RCC 7860 (cell line): Measurements from ENCODE around the gene ABLIM2.

Experiments used
- DNase-seq: peaks from one replicate; pipeline ENCODE4 v3.0.0-alpha.2; 2015; ENCODE audit warnings: low spot score
- FAIRE-seq: peaks from 2 replicates; lab custom pipeline; 2012; peaks lifted over from hg19 to GRCh38; lab: Jason Lieb, UNC

Gene ABLIM2

DNA sequence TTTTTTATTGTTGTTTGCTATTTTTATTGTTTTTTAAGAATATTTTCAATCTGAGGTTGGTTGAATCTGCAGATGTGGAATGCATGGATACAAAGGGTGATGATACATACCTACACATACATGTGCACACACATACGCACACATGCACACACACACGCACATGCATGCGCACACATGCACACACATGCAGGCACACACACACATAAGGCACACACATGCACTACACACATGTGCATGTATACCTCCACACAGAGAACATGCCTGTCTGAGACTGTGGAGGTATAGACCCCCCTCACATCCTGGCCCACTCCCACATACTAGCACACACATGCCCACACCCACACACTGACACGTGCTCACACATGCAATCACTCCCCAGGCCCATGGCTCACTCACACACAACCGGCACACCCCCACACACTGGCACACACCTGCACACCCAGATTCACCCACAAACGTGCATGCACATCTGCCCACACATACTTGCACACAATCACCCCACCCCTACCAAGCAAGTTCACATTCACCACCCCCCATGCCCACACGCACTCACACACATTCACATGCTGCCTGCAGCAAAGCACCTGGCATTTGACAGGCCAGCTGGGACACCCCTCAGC lies 121.4 kb downstream of the ABLIM2 start:
- DNase-seq, result no peak
- no peak for FAIRE-seq

DNA sequence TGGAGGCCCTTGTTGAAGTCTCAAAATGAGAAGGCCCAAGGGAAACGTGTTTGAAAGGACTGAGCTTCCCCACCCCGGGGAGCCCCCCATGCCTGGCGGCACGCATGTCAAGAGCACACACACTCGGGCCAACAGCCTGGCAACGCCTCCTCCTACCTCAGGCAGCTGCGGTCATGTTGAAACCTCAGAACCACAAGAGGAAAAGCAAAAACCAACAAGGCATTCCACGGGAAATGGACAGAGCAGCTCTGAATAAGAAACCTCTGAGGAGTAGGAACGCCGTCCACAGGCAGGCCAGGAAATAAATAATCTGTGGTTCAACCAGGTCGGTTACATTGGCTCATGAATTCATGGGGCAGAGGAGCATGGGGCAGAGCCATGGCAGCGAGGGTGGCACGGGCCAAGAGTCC lies 123.2 kb downstream of the ABLIM2 start:
- FAIRE-seq (peak; percentile 81), DNase-seq (peak; percentile 73)

DNA sequence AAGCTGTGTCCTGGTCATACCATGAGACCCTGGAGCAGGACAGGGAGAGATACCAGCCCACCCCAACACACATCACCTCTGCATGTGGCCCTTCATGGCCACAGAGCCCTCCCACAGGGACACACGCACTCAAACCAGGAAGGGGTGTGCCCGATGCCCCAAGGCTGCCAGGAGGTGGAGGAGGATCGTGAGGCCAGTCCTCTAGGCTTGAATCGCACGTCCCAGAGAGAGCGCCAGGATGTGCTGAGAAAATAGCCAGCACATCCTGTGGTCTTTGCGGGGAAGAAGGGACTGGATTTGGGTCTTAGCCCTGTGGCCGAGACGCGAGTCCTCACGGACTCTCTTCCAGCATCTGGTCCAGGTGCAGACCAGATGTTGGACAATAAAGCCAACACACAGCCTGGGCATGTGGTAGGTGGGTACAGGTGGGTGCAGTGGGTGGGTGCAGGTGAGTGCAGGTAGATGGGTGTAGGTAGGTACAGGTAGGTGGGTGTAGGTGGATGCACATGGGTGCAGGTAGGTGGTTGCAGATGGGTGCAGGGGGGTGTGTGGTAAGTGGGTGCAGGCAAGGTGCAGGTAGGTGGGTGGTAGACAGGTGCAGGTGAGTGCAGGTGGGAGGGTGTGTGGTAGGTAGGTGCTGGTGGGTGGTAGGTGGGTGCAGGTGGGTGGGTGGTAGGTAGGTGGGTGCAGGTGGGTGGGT lies 124.6 kb downstream of the ABLIM2 start:
- DNase-seq (no peak), FAIRE-seq (no peak)

DNA sequence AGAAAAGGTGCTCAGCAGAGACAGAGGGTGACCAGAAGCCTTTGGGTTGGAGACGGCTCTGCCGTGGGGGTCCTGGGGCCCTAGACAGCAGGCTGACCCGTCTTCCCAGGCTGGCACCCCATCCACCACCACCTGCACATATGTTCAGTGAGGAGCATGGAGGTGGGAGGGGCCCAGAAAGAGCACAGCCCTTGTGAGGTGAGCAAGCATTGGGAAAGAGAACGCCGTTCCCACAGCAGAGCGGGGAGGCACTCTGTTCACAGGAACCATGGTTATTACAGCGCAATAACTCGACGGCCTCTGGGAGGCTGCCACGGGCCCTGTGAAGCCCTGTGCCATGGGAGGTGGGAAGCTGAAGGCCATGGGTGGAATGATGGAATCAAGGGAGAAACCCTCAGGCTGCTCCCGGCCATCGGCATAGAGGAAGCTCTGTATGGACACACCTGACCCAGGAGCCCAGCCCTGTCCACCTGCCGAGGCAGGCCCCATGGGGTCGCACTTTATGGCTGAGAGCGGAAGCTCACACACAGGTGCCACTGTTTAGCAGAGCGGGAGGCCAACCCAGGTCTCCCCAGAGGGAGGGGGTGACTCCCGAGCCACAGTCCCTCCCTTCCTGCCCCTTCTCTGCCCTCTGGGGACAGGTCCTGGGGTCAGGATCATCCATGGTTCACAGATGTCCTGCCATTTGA lies 125.4 kb downstream of the ABLIM2 start:
- DNase-seq, result no peak
- FAIRE-seq, result no peak

DNA sequence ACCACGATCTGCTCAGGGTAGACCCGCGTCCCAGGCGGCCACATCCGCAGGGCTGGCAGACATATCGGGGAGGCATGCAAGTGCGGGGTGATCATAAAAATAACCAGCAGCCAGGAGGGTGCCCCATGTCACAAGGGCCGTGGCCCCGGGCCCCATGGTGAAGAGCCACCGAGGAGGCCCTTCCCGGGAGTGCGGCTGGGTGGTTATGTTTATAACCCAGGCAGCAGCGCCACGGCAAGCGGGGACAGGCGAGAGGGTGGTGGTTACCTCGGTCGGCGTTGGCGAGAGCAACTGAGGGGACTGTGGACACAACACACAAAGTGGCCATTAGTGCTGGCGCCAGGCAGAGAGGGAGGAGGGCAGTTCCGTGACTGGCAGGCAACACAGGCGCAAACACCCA lies 126.2 kb downstream of the ABLIM2 start:
- no peak for FAIRE-seq
- no peak for DNase-seq

DNA sequence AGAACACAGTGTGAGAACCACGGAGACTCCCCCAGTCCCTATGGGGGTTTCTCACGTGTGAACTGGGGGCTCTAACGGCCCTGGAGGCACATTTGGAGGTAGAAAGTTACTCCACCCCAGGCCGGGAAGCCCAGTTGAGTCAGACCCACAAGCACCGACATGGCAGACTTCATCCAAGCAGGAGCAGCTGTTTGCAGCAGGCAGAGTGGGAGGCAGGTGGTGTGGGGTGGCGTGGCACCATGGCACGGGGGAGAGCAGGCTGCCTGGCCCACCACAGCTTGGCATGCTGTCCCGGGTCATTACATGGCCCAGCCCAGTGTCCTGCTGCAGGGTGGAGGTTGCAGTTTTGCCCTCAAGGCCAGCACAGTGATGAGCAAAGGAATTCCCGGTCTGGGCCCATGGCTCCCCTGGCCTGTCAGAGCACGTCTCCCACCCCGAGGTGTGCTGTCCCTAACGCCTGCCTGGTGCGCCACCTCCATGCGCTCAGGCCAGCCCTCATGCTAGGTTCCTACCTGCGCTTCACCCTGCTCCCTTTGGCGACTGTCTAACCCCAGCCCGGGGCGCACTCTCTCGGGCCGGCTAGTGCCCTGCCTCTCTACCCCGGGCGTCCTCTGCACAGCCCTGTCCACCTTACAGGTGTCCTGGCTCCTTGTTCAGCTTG lies 128.4 kb downstream of the ABLIM2 start:
- FAIRE-seq, result no peak
- DNase-seq, result no peak

DNA sequence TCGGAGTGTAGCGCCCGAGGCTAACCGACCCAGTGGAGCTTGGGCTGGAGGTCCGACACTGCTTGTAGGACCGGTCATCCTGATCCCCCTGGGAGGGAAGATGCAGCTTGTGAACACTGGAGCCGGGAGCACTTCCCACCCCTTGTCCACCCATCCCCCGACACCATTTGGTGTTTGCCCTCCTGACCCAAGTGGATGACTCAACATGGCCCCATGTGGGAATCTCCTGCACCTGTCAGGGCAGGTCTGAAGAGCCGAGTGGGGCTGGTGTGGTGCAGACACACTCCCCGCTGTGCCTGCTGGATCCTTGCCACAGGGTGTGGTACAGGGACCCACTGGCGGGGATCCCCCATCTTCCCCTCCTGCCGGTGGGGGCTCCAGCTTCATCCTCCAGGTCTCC lies 128.9 kb downstream of the ABLIM2 start:
- DNase-seq (no peak), FAIRE-seq (no peak)

DNA sequence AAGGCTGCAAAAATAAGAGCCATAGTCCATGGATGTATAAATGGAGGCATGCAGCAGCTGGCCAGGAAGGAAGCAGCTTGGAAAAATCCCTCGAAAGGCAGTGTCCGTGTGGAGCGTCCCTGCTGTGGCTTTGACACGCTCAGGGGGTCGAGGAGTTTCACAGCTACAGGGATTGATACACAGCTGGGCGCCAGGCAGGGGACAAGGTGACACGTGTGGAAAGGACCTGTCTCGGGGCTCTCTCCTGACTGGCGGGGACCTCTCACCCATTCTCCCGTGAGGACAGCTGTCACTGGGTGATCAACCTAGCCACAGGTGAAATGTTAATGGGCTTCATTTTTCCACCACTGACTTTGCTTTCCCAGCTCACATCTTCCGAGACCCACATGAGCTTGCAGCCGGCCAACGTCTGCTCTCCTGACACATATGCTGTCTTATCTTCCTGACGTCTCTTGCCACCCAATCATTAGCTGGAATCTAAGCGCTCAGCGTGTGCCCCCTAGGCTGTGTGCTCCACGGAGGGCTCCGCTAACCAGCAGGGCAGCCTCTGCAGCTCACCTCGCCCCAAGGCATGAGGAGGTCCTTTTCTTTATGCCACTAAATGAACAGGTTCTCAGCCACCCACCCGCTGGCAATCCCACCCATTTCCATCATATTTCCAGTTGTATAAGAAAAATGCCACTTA lies 129.6 kb downstream of the ABLIM2 start:
- FAIRE-seq, result no peak
- no peak for DNase-seq

DNA sequence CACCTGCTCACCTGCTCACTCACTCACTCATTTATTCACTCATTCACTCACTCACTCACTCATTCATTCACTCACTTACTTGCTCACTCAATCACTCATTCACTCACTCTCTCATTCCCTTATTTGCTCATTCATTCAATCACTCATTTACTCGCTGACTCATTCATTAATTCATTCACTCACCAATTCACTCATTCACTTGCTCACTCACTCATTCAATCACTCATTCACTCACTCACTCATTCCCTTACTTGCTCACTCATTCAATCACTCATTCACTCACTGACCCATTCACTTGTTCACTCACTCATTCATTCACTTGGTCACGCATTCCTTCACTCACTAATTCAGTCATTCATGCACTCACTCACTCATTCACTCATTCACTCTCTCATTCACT lies 130.2 kb downstream of the ABLIM2 start:
- DNase-seq (no peak), FAIRE-seq (no peak)

DNA sequence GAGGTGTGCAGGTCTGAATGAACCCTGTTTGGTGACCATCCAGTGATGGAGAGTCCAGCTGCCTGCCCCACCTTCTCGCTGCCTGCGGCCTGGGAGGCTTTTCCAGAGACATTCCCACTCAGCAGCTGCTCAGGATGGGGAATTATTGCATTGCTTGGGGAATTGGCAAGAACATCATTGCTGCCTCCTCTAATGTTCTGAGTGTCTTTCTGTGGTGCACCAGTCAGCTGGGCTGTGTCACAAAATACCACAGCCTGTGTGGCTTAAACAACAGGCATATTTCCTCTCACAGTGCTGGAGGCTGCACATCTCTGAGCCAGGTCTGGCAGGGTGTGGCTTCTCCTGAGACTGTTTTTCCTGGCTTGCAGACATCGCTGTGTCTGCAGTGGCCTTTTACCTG lies 132.2 kb downstream of the ABLIM2 start:
- no peak for DNase-seq
- no peak for FAIRE-seq

DNA sequence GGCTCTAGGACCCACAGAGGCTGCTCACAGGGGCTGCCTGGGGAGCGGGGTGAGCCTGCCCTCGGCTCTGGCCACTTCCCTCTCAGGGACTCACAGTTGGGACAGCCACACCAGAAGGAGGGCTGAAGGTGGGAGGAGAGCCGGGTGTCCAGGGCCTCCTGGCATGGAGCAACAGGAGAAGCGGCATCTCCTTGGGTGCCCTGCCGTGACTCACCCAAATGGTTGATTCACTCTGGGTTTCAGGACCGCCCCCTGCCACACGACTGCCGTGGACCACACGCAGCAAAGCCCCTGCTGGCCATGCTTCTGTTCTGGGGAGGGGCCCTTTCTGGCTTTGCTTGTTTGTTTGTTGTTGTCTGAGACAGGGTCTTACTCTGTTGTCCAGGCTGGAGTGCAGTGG lies 132.9 kb downstream of the ABLIM2 start:
- no peak for FAIRE-seq
- DNase-seq, result no peak

DNA sequence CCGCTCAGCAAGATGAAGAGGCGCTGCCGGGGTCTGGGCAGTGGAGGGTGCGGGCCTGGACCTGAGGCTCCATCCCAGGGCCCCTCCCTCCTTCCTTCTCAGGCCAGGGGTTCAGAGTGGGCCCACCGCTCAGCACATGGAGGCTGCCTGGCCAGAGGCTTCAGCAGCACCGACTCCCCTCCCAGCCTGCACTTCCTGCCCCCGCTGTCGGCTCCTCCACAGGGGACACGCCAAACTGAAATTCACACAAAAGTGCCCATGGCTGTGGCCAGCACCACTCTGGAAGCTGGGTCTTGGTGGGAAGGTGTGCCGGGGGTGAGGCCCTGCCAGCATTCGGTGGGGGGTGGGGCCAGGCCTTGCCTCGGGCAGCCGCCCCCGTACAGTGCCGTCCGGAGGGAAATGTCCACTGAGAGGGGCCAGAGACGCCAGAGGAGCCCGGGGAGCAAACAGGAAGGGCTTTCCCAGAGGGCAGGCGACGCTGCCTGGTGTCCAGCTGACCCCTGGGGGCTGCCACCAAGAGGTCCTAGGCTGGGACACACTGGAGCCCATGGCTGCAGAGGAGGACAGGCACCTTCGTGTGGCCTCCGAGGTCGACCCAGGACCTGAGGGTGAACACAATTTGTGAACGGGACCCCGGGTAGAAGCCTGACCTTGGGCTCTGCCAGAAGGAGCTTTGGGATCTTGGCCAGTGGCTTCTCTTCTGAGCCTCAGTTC lies 134.4 kb downstream of the ABLIM2 start:
- FAIRE-seq (no peak), DNase-seq (no peak)

DNA sequence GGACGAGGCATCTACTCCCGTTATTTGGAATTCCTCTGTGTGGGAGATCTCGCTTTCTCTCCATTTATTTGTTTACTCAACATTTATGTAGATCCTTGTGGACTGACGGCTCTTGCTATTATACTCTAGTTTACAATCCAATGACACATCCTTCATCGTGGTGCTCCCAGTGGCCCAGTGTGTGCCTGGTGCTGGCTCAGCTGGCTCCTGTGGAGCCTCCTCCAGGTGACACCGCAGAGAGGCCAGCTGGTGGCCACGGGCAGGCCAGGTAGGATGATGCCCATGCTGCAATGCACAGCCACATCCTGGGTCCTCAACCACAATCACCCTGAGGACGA lies 134.9 kb downstream of the ABLIM2 start:
- DNase-seq, result no peak
- FAIRE-seq, result no peak

DNA sequence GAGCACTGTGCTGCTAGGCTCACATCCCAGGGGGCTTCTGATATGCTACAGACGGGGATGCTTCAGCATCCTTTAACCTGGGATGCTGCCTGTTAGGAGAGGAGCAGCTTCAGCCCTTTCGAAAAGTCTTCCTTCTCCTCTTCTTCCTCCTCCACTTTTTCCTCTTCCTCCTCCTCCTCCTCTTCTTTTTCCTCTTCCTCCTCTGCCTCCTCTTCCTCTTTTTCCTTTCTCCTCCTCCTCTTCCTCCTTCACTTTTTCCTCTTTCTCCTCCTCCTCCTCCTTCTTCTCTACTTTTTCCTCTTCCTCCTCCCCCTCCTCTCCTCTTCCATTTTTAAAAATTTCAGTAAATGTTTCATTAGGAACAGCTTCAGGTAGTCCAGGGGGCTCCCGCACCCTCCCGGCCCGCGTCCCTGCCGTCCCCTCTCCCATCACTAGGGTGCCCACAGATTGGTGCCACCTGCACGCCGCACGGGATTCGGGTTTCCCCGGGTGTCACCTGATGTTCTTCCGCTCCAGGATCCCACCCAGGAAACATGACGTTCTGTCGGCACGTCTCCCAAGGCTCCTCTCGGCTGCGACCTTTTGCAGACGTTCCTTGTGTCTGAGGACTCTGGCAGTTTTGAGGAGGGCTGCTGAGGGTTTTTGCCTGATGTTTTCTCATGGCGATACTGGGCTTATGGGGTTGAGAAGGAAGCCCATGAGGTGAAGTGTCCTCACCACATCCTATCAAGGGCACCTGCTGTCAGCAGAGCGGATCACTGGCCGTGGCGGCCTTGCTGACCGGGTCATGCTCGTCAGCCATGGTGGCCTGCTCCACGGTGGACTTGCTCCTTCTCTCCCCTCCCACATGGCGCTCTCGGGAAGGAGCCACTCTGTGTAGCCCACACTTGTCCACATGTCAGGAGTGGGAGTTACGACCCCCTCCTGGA lies 135.6 kb downstream of the ABLIM2 start:
- FAIRE-seq (no peak), DNase-seq (no peak)

DNA sequence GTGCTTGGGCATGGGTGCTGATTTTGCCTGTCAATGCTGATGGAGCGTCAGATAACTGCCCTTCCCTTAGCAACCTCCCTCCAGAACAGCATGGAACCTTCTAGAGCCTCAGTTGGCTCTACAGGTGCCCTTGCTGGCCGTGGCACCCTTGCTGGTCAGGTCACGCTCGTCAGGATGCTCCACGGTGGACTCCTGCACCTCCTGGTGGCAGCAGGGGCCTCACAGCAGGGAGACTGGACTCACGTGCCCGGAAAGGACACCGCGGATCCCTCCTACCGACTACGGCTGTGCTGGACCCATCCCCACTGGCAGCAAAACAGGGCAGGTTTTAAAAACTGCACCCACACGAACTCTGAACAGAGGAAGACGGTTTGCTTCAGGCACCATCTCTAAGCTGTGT lies 136.8 kb downstream of the ABLIM2 start:
- DNase-seq, result no peak
- FAIRE-seq, result no peak

DNA sequence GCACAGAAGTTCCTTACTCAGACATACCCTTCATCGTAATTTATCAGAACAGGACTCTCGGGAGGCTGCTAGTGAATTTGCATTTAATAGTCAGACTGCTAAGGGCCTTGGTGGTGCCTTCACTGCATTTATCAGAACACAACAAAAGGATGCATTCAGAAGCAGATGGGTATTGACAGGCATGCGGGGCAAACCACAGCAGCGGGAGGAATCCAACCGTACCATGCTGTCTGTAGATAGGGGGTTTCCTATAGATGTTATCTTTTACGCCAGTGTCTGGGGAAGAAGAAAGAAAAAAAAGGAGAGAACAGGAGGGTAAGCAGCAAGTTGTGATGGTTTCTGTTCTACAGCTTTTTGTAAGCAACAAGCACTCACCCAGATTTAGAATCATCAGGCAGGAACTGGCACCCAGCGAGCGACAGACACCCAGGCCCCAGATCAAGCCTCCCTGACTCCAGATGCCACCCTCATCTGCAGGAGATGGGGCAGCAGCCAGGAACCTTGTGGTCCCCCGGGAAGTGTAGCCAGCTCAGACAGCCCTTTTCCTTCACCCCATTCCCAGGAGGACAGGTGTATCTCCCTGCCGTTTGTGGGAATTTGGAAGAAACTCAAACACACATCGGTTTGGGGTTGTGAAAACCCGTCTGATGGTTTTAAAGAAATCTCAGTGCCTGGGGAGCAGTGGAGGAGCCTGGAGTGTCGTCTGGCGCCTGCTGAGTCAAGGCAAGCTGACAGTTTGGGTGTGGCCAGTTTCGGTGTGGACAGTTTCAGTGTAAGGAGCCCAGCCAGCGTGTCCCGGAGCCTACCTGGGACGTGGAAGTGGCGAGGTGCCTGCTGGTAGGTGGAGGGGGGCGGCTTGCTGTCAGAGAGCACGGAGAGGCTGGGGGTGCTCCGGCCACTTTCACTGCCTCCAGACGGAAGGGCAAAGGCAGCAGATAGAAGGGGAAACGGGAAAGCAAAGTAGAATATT lies 138.9 kb downstream of the ABLIM2 start:
- DNase-seq (no peak), FAIRE-seq (no peak)

DNA sequence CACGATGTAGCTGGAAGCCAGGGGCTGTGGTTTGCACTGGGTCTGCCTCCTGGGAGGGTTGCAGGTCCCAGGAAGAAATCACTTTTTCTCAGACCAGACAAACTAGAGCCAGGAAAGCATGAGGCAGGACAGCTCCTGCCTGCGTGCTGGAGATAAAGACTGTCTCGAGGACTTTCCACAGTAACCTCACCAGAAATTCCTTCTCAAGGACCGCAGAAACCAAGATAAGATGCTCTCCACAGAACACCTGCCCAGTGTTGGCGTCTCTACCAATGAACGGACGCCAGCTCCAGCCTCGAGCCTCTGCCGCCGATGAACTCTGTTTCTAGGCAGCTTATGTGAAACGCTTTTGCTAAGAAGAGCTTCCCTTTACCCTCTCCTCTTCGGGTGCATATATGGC lies 142.1 kb downstream of the ABLIM2 start:
- DNase-seq, result no peak
- FAIRE-seq, result no peak

DNA sequence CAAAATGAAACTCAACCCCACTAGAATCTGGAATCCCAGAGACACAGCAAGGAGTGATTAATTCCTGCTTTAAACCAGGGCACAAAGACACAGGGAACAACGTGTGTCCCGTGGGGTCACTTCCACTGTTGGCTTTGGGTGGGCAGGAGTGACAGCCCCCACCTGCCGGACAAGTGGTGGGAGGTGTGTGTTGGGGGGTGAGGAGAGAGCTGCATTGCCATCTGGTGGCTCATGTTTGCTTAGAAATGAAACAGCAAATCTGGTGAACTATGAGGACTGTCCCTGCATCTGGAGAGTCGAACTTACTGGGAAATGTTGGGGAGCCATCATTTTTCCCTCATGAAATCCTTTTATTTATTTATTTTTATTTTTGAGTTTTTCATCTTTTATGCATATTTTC lies 143.1 kb downstream of the ABLIM2 start:
- DNase-seq (no peak), FAIRE-seq (no peak)
